IMR-90 (cell line): ENCODE results near the gene SURF1. TPM values are rescaled to one million over a fixed set of nuclear protein-coding genes. Genes with fewer than 3 reads are reported as not detected.

Experiments used
- ATAC-seq: fragments of 200-7000 bp; cut with Tn5 transposase; 2 replicates; pipeline ENCODE4 v1.9.1; 2020; ENCODE audit warnings: low read depth, mild to moderate bottlenecking, moderate library complexity
- BruUV-seq: library from RNA; stranded (reverse); fragments of 400-500 nt; replicated peaks from 2 replicates; lab custom pipeline; 2021; lab: Mats Ljungman, UMichigan
- CTCF ChIA-PET: fragments of 300-600 bp; formaldehyde crosslinking; extraction: SDS; loops from one replicate; lab custom pipeline; 2021; ENCODE audit warnings: antibody characterized with exemption; lab: Yijun Ruan, JAX
- POLR2A ChIA-PET: fragments of 300-600 bp; sonication (Branson Sonifier 250); formaldehyde crosslinking; loops from one replicate; lab custom pipeline; 2022; ENCODE audit warnings: antibody characterized with exemption; ENCODE audit not compliant: unreplicated experiment; lab: Charles Lee
- DNase-seq: peaks from one replicate; pipeline ENCODE4 v3.0.0; 2013
- H2AFZ ChIP-seq: replicated peaks from 2 replicates; pipeline ENCODE3; 2013; ENCODE audit warnings: low read length, mild to moderate bottlenecking; ENCODE audit not compliant: poor library complexity
- H2AK5ac ChIP-seq: 2 replicates; pipeline ENCODE4 v1.6.1; 2013; ENCODE audit warnings: low read depth, low read length, inconsistent platforms
- H2AK9ac ChIP-seq: replicated peaks from 2 replicates; pipeline ENCODE3; 2013; ENCODE audit warnings: mild to moderate bottlenecking, low read depth, low read length, moderate library complexity; ENCODE audit not compliant: poor library complexity
- H2BK120ac ChIP-seq: 2 replicates; pipeline ENCODE4 v1.6.1; 2013; ENCODE audit warnings: low read depth, low read length, inconsistent platforms
- H2BK15ac ChIP-seq: 3 replicates; pipeline ENCODE4 v1.6.1; 2013; ENCODE audit warnings: low read depth, low read length, inconsistent platforms
- H2BK20ac ChIP-seq: 2 replicates; pipeline ENCODE4 v1.6.1; 2013; ENCODE audit warnings: low read depth, mild to moderate bottlenecking, inconsistent platforms, low read length, moderate library complexity
- H2BK5ac ChIP-seq: 2 replicates; pipeline ENCODE4 v1.6.1; 2013; ENCODE audit warnings: mild to moderate bottlenecking, low read depth, low read length, inconsistent platforms; ENCODE audit not compliant: poor library complexity, severe bottlenecking
- H3K14ac ChIP-seq: replicated peaks from 2 replicates; pipeline ENCODE4 v1.6.1; 2013; ENCODE audit warnings: low read depth, low read length, inconsistent platforms
- H3K18ac ChIP-seq: 2 replicates; pipeline ENCODE4 v1.6.1; 2013; ENCODE audit warnings: low read depth, low read length, control low read depth
- H3K23ac ChIP-seq: 2 replicates; pipeline ENCODE4 v1.6.1; 2013; ENCODE audit warnings: low read depth, low read length, inconsistent platforms
- H3K27ac ChIP-seq: 2 replicates; pipeline ENCODE4 v1.5.1; 2013; ENCODE audit warnings: mild to moderate bottlenecking, control low read depth, low read length; ENCODE audit not compliant: insufficient read depth
- H3K27me3 ChIP-seq: 2 replicates; pipeline ENCODE4 v1.6.1; 2013; ENCODE audit warnings: low read length; ENCODE audit not compliant: control insufficient read depth, insufficient read depth
- H3K36me3 ChIP-seq: 2 replicates; pipeline ENCODE4 v1.6.1; 2013; ENCODE audit warnings: low read length, mixed read lengths; ENCODE audit not compliant: control insufficient read depth, insufficient read depth
- H3K4ac ChIP-seq: 2 replicates; pipeline ENCODE4 v1.6.1; 2013; ENCODE audit warnings: low read depth, low read length, inconsistent platforms
- H3K4me1 ChIP-seq: 2 replicates; pipeline ENCODE4 v1.6.1; 2013; ENCODE audit warnings: low read length, mixed read lengths; ENCODE audit not compliant: control insufficient read depth, insufficient read depth
- H3K4me2 ChIP-seq: 2 replicates; pipeline ENCODE4 v1.6.1; 2013; ENCODE audit warnings: low read depth, mild to moderate bottlenecking, control low read depth, low read length, moderate library complexity
- H3K4me3 ChIP-seq: 2 replicates; pipeline ENCODE4 v1.5.1; 2013; ENCODE audit warnings: low read depth, mild to moderate bottlenecking, control low read depth, low read length, moderate library complexity; ENCODE audit not compliant: insufficient read depth
- H3K56ac ChIP-seq: 2 replicates; pipeline ENCODE4 v1.6.1; 2013; ENCODE audit warnings: low read length, inconsistent platforms; ENCODE audit not compliant: insufficient read depth; ENCODE audit errors: extremely low read depth
- H3K79me1 ChIP-seq, 2 experiments: 2 replicates each; pipeline ENCODE4 v1.6.1; 2013; ENCODE audit warnings: low read length in 2 of 2, inconsistent platforms in 1 of 2, low read depth in 1 of 2
- H3K9ac ChIP-seq: 2 replicates; pipeline ENCODE4 v1.6.1; 2013; ENCODE audit warnings: low read depth, low read length, control low read depth
- H3K9me1 ChIP-seq: 2 replicates; pipeline ENCODE4 v1.6.1; 2013; ENCODE audit warnings: low read length, inconsistent platforms; ENCODE audit not compliant: insufficient read depth
- H3K9me3 ChIP-seq: 2 replicates; pipeline ENCODE4 v1.6.1; 2013; ENCODE audit warnings: low read length; ENCODE audit not compliant: control insufficient read depth, insufficient read depth
- H4K20me1 ChIP-seq: 2 replicates; pipeline ENCODE4 v1.6.1; 2013; ENCODE audit warnings: low read length, inconsistent platforms; ENCODE audit not compliant: insufficient read depth
- H4K5ac ChIP-seq: 2 replicates; pipeline ENCODE4 v1.6.1; 2013; ENCODE audit warnings: mild to moderate bottlenecking, low read depth, low read length, control low read depth
- H4K8ac ChIP-seq, 2 experiments: 2 replicates each; pipeline ENCODE4 v1.6.1; 2013; ENCODE audit warnings: low read depth in 2 of 2, low read length in 2 of 2, control low read depth in 1 of 2, inconsistent platforms in 1 of 2
- H4K91ac ChIP-seq: 2 replicates; pipeline ENCODE4 v1.6.1; 2013; ENCODE audit warnings: low read depth, low read length, inconsistent platforms; ENCODE audit not compliant: insufficient read depth
- BHLHE40 ChIP-seq: fragments of 150-350 bp; IDR thresholded peaks from 2 replicates; pipeline ENCODE4 v1.6.1; 2016; ENCODE audit warnings: mild to moderate bottlenecking, low read depth, low read length
- CHD1 ChIP-seq: IDR thresholded peaks from 2 replicates; pipeline ENCODE4 v1.6.1; 2012; ENCODE audit warnings: low read depth, low read length, improper control_type of control experiment
- CTCF ChIP-seq: conservative IDR thresholded peaks from 2 replicates; pipeline ENCODE4 v1.5.1; 2012; ENCODE audit warnings: mild to moderate bottlenecking, low read depth, low read length, improper control_type of control experiment
- FOS ChIP-seq: fragments of 150-350 bp; IDR thresholded peaks from 2 replicates; pipeline ENCODE4 v1.6.1; 2016; ENCODE audit warnings: low read depth, low read length
- MAFK ChIP-seq: IDR thresholded peaks from 2 replicates; pipeline ENCODE4 v1.6.1; 2012; ENCODE audit warnings: low read depth, low read length, improper control_type of control experiment
- MAZ ChIP-seq: IDR thresholded peaks from 2 replicates; pipeline ENCODE4 v1.6.1; 2012; ENCODE audit warnings: low read depth, mild to moderate bottlenecking, low read length, improper control_type of control experiment, moderate library complexity, borderline replicate concordance
- MXI1 ChIP-seq: IDR thresholded peaks from 2 replicates; pipeline ENCODE4 v1.6.1; 2012; ENCODE audit warnings: low read depth, mild to moderate bottlenecking, low read length, moderate library complexity, borderline replicate concordance
- NFE2L2 ChIP-seq: fragments of 150-350 bp; IDR thresholded peaks from 2 replicates; pipeline ENCODE4 v1.6.1; 2016; ENCODE audit warnings: low read depth, mild to moderate bottlenecking, low read length
- POLR2A ChIP-seq: IDR thresholded peaks from 2 replicates; pipeline ENCODE4 v1.6.1; 2012; ENCODE audit warnings: mild to moderate bottlenecking, low read depth, low read length
- RAD21 ChIP-seq: IDR thresholded peaks from 2 replicates; pipeline ENCODE4 v1.6.1; 2012; ENCODE audit warnings: low read length, improper control_type of control experiment
- SMC3 ChIP-seq: fragments of 150-350 bp; IDR thresholded peaks from 2 replicates; pipeline ENCODE4 v1.6.1; 2016; ENCODE audit warnings: low read depth, mild to moderate bottlenecking, antibody characterized with exemption, low read length, moderate library complexity
- USF2 ChIP-seq: fragments of 150-350 bp; IDR thresholded peaks from 2 replicates; pipeline ENCODE4 v1.6.1; 2017; ENCODE audit warnings: mild to moderate bottlenecking, antibody characterized with exemption, low read length, low read depth
- WGBS, 2 experiments: methylation state at CpG; one replicate each; pipeline versions ENCODE4 v1.1.5 to v1.1.7; 2013; ENCODE audit warnings: missing lambda C conversion rate in 2 of 2; ENCODE audit not compliant: insufficient read length in 1 of 2; ENCODE audit errors: extremely low coverage in 2 of 2; 5-methylcytosine and 5-hydroxymethylcytosine counted together
- dilution Hi-C: fragments of 300-500 bp; cut with HindIII; formaldehyde crosslinking; loops from one replicate; pipeline ENCODE4 v1.14.3; 2018; ENCODE audit warnings: low sequenced_read_pairs; ENCODE audit not compliant: unreplicated experiment
- in situ Hi-C: fragments of 300-500 bp; cut with MboI; formaldehyde crosslinking; loops from 3 replicates; pipeline ENCODE4 v1.14.3; 2019; ENCODE audit warnings: low sequenced_read_pairs, inconsistent platforms, mixed read lengths
- intact Hi-C: fragments of 100-400 bp; cut with micrococcal nuclease; formaldehyde crosslinking; loops from 2 replicates; pipeline ENCODE4 v1.10.0; 2022
- polyA plus RNA-seq, 3 experiments: library from polyadenylated mRNA; depleted of rRNA; stranded (reverse); fragments of >200 nt; gene quantifications; 2 replicates each; pipeline ENCODE4 v1.2.3, GENCODE V29; 2012; ENCODE audit warnings: low replicate concordance in 1 of 3
- total RNA-seq: library from RNA; depleted of rRNA; stranded (reverse); fragments of >200 nt; gene quantifications from 2 replicates; pipeline ENCODE4 v1.2.3, GENCODE V29; 2012

Gene SURF1
- total and polyA plus RNA-seq, 2 of the 4 experiments (the other 2 are of a cell fraction) = 15.1 to 24.5 TPM

- H2BK5ac ChIP-seq = no peak overlapping the region
- H4K8ac ChIP-seq = no peak overlapping the region
- H3K79me1 ChIP-seq = no peaks in the 10 kb centered on the region
- 0 out of 2 replicates have a peak, but pooled peaks cover 4% of the 10 kb centered on the region for H3K9me1 ChIP-seq
- no peak overlapping the region for H2BK120ac ChIP-seq
- no TSS peak for BruUV-seq
- no peaks in the 10 kb centered on the region for H3K4me1 ChIP-seq
- dilution Hi-C loops = no loop called here
- H4K5ac ChIP-seq = no peak overlapping the region
- peaks cover 1% of the 10 kb centered on the region for H3K36me3 ChIP-seq
- TF ChIP-seq NFE2L2 (no peak), MAFK (no peak), RAD21 (no peak), USF2 (no peak), SMC3 (no peak), CTCF (no peak), POLR2A (no peak), MXI1 (no peak), CHD1 (no peak), FOS (no peak), MAZ (no peak), BHLHE40 (no peak)
- H2BK20ac ChIP-seq = no peak overlapping the region
- H3K9me3 ChIP-seq = no peaks in the 10 kb centered on the region
- intact Hi-C loops = no loop called here
- no peak overlapping the region for H2AK5ac ChIP-seq
- in situ Hi-C loops = no loop called here
- no peak overlapping the region for H3K4me3 ChIP-seq
- no peak overlapping the region for H4K91ac ChIP-seq
- no peak overlapping the region for H3K14ac ChIP-seq
- H2AK9ac ChIP-seq = no peak overlapping the region
- H3K4me2 ChIP-seq = no peak overlapping the region
- no peak overlapping the region for H3K9ac ChIP-seq
- DNase-seq = no peak
- H3K56ac ChIP-seq = no peak overlapping the region
- 85% methylated on average over 6 of the region's 9 CpGs; no CpG with 5 or more reads in 1 of the 2 experiments for WGBS, 2 experiments
- ChIA-PET POLR2A (no interaction called here), CTCF (no interaction called here)
- no peak for ATAC-seq
- H4K20me1 ChIP-seq = no peaks in the 10 kb centered on the region
- no peak overlapping the region for H2AFZ ChIP-seq
- H3K18ac ChIP-seq = no peak overlapping the region
- H3K4ac ChIP-seq = no peak overlapping the region
- no peak overlapping the region for H3K27ac ChIP-seq
- no peak overlapping the region for H3K23ac ChIP-seq
- H3K27me3 ChIP-seq = peaks cover 30% of the 10 kb centered on the region
- H2BK15ac ChIP-seq = no peak overlapping the region
These were observed 41.6 kb upstream of the SURF1 start for GRCh38 chr9:133397895-133398294.
